ENCODE data around the gene MICB.

DNA sequence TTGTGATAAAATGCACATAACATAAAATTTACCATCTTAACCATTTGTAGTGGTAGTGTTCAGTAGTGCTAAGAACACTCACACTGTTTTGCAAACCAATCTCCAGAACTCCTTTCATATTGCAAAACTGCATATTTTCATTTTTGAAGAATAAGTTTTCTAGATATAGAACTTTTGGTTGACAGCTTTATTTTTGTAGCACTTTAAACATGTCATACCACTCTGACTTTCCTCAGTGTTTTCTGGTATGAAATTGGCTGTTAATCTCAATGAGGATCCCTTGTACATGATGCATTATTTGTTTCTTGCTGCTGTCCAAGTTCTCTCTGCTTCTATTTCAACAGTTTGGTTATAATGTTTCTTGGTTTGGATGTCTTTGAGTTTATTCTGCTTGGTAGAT lies 45.1 kb upstream of the MICB start:
- no peak for TF ChIP-seq RAD21 (IDR thresholded peaks at IDR 0.05 in 1 of 2, conservative IDR thresholded peaks at IDR 0.05 in 1 of 2; ENCODE audit: low read depth in 2 of 2, low read length in 2 of 2)
- TF ChIP-seq POLR2A (IDR thresholded peaks at IDR 0.05; ENCODE audit: control extremely low read depth in 1 of 2, low read depth in 2 of 2, low read length in 2 of 2), result no peak
- no peak for TF ChIP-seq EP300 (IDR thresholded peaks at IDR 0.05; ENCODE audit: borderline replicate concordance in 1 of 2, low read depth in 2 of 2, low read length in 2 of 2)
- no peak for TF ChIP-seq SIN3A (conservative IDR thresholded peaks at IDR 0.05 in 1 of 2, IDR thresholded peaks at IDR 0.05 in 1 of 2; ENCODE audit: low read depth in 1 of 2, low read length in 2 of 2)
- TF ChIP-seq, protein P1, sequence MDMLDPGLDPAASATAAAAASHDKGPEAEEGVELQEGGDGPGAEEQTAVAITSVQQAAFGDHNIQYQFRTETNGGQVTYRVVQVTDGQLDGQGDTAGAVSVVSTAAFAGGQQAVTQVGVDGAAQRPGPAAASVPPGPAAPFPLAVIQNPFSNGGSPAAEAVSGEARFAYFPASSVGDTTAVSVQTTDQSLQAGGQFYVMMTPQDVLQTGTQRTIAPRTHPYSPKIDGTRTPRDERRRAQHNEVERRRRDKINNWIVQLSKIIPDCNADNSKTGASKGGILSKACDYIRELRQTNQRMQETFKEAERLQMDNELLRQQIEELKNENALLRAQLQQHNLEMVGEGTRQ (IDR thresholded peaks at IDR 0.05; ENCODE audit: low read length), result no peak
- no peak for TF ChIP-seq SRF (IDR thresholded peaks at IDR 0.05; ENCODE audit: low read depth, low read length)
- TF ChIP-seq, protein P2, sequence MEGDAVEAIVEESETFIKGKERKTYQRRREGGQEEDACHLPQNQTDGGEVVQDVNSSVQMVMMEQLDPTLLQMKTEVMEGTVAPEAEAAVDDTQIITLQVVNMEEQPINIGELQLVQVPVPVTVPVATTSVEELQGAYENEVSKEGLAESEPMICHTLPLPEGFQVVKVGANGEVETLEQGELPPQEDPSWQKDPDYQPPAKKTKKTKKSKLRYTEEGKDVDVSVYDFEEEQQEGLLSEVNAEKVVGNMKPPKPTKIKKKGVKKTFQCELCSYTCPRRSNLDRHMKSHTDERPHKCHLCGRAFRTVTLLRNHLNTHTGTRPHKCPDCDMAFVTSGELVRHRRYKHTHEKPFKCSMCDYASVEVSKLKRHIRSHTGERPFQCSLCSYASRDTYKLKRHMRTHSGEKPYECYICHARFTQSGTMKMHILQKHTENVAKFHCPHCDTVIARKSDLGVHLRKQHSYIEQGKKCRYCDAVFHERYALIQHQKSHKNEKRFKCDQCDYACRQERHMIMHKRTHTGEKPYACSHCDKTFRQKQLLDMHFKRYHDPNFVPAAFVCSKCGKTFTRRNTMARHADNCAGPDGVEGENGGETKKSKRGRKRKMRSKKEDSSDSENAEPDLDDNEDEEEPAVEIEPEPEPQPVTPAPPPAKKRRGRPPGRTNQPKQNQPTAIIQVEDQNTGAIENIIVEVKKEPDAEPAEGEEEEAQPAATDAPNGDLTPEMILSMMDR (IDR thresholded peaks at IDR 0.05; ENCODE audit: control extremely low read depth in 1 of 3, insufficient read depth in 1 of 3, low read depth in 1 of 3, low read length in 3 of 3), result no peak
